HCT116 (cell line): Measurements from ENCODE around the gene SLC7A10. TPM values are rescaled to one million over a fixed set of nuclear protein-coding genes. Genes with fewer than 3 reads are reported as not detected.

Source experiments
- ATAC-seq: fragments of 200-7000 bp; cut with Tn5 transposase; 2 replicates; pipeline ENCODE4 v1.9.1; 2020; ENCODE audit warnings: mild to moderate bottlenecking, moderate library complexity
- BruUV-seq: library from RNA; stranded (reverse); fragments of 400-500 nt; replicated peaks from 2 replicates; lab custom pipeline; 2021; lab: Mats Ljungman, UMichigan
- CTCF ChIA-PET: fragments of 300-600 bp; sonication (Branson Sonifier 250); formaldehyde crosslinking; loops from one replicate; lab custom pipeline; 2021; ENCODE audit warnings: antibody characterized with exemption; lab: Charles Lee
- POLR2A ChIA-PET: fragments of 300-600, 350-600 bp; sonication (Branson Sonifier 250); formaldehyde crosslinking; loops from one replicate; lab custom pipeline; 2021; ENCODE audit warnings: antibody characterized with exemption; lab: Charles Lee
- RAD21 ChIA-PET, 2 experiments: fragments of 300-600 bp; sonication (Branson Sonifier 250); formaldehyde crosslinking; loops; one replicate each; lab custom pipeline; 2023; ENCODE audit warnings: low total read pairs in 2 of 2; ENCODE audit not compliant: uncharacterized antibody in 2 of 2, unreplicated experiment in 2 of 2, low non-redundant PET in 1 of 2; lab: Charles Lee
- DNase-seq: peaks from one replicate; pipeline ENCODE4 v3.0.0-alpha.2; 2010; ENCODE audit warnings: low read depth, low spot score
- H2AFZ ChIP-seq: fragments of 200-600 bp; shearing (Covaris generic), sonication (generic); 2 replicates; pipeline ENCODE4 v1.6.1; 2017; ENCODE audit warnings: low read depth, mixed run types, mixed read lengths, antibody characterized with exemption, low read length; ENCODE audit not compliant: poor library complexity, severe bottlenecking
- H3K27ac ChIP-seq: 2 replicates; pipeline ENCODE4 v1.5.1; 2012; ENCODE audit warnings: low read depth, low read length
- H3K27me3 ChIP-seq: fragments of 200-600 bp; sonication (generic); 2 replicates; pipeline ENCODE4 v1.6.1; 2016; ENCODE audit warnings: mixed run types, low read length, mixed read lengths; ENCODE audit not compliant: insufficient read depth
- H3K36me3 ChIP-seq, 2 experiments: fragments of 200-500 bp in 1 of 2; fragments of 200-600 bp in 1 of 2; sonication (Bioruptor generic) in 1 of 2; sonication (generic) in 1 of 2; 2 replicates each; pipeline versions ENCODE4 v1.5.1 to v1.6.1; 2014 to 2016; ENCODE audit warnings: low read length in 2 of 2, inconsistent platforms in 1 of 2, mixed read lengths in 1 of 2, mixed run types in 1 of 2; ENCODE audit not compliant: insufficient read depth in 2 of 2, control insufficient read depth in 1 of 2
- H3K4me1 ChIP-seq, 2 experiments: fragments of 200-600 bp in 1 of 2; sonication (generic) in 1 of 2; 2 replicates each; pipeline versions ENCODE4 v1.5.1 to v1.6.1; 2012 to 2017; ENCODE audit warnings: low read length in 2 of 2, inconsistent platforms in 1 of 2, mild to moderate bottlenecking in 1 of 2, mixed read lengths in 1 of 2, mixed run types in 1 of 2, moderate library complexity in 1 of 2; ENCODE audit not compliant: insufficient read depth in 2 of 2, control insufficient read depth in 1 of 2
- H3K4me2 ChIP-seq: fragments of 200-600 bp; sonication (generic); 2 replicates; pipeline ENCODE4 v1.6.1; 2017; ENCODE audit warnings: mixed run types, low read length, mixed read lengths
- H3K4me3 ChIP-seq, 2 experiments: fragments of 200-600 bp in 1 of 2; sonication (generic) in 1 of 2; replicated peaks in 1 of 2; 2 replicates each; pipeline ENCODE4 v1.5.1; 2011 to 2016; ENCODE audit warnings: low read length in 2 of 2, control low read depth in 1 of 2, low read depth in 1 of 2, mild to moderate bottlenecking in 1 of 2, mixed read lengths in 1 of 2, mixed run types in 1 of 2
- H3K79me2 ChIP-seq: fragments of 200-600 bp; sonication (generic); 2 replicates; pipeline ENCODE4 v1.6.1; 2017; ENCODE audit warnings: mild to moderate bottlenecking, mixed run types, low read length, moderate library complexity, mixed read lengths; ENCODE audit not compliant: insufficient read depth
- H3K9ac ChIP-seq: fragments of 200-600 bp; sonication (generic); 2 replicates; pipeline ENCODE4 v1.6.1; 2016; ENCODE audit warnings: low read length, mixed read lengths
- H3K9me2 ChIP-seq: fragments of 200-600 bp; sonication (generic), shearing (Covaris generic); 2 replicates; pipeline ENCODE4 v1.6.1; 2017; ENCODE audit warnings: mixed run types, mild to moderate bottlenecking, moderate library complexity; ENCODE audit not compliant: insufficient read depth
- H3K9me3 ChIP-seq, 2 experiments: fragments of 200-500 bp in 1 of 2; fragments of 200-600 bp in 1 of 2; sonication (Bioruptor generic) in 1 of 2; sonication (generic) in 1 of 2; 2 replicates each; pipeline ENCODE4 v1.6.1; 2014 to 2017; ENCODE audit warnings: low read length in 2 of 2, mixed read lengths in 2 of 2, inconsistent platforms in 1 of 2, low read depth in 1 of 2, mild to moderate bottlenecking in 1 of 2, mixed run types in 1 of 2, moderate library complexity in 1 of 2; ENCODE audit not compliant: control insufficient read depth in 1 of 2, insufficient read depth in 1 of 2
- H4K20me1 ChIP-seq: fragments of 200-600 bp; sonication (generic), shearing (Covaris generic); 2 replicates; pipeline ENCODE4 v1.6.1; 2017; ENCODE audit warnings: mixed run types, mild to moderate bottlenecking, moderate library complexity; ENCODE audit not compliant: insufficient read depth
- EZH2 ChIP-seq: fragments of 200-600 bp; sonication (generic); IDR thresholded peaks from 2 replicates; pipeline ENCODE4 v1.6.1; 2017; ENCODE audit warnings: antibody characterized with exemption, mixed run types
- EZH2phosphoT487 ChIP-seq: fragments of 200-600 bp; IDR thresholded peaks from 2 replicates; pipeline ENCODE4 v1.6.1; 2018; ENCODE audit warnings: antibody characterized with exemption, borderline replicate concordance
- FOSL1 ChIP-seq: IDR thresholded peaks from 2 replicates; pipeline ENCODE4 v1.6.1; 2012; ENCODE audit warnings: low read depth
- POLR2A ChIP-seq: IDR thresholded peaks from 2 replicates; pipeline ENCODE4 v1.7.0; 2011; ENCODE audit warnings: borderline replicate concordance; ENCODE audit not compliant: insufficient read depth, insufficient read length; ENCODE audit errors: extremely low read depth
- SIN3A ChIP-seq: IDR thresholded peaks from 2 replicates; pipeline ENCODE4 v1.6.1; 2012; ENCODE audit warnings: low read depth
- ZNF274 ChIP-seq: fragments of 200-500 bp; sonication (Bioruptor generic); IDR thresholded peaks from 2 replicates; pipeline ENCODE4 v1.6.1; 2014; ENCODE audit warnings: mild to moderate bottlenecking, low read depth, low read length, inconsistent platforms
- intact Hi-C: fragments of 100-400 bp; cut with micrococcal nuclease; formaldehyde crosslinking; loops from 2 replicates; pipeline ENCODE4 v1.10.0; 2022
- total RNA-seq: library from RNA; stranded (reverse); gene quantifications from one replicate; pipeline ENCODE4 v1.2.1, GENCODE V29; 2021; ENCODE audit not compliant: unreplicated experiment

SLC7A10 gene
- total RNA-seq, 1 experiment from 2014 or later, result 0.25 TPM

GRCh38 chr19:33232656-33233055, 7.0 kb upstream of the SLC7A10 start:
- no peak overlapping the region for H3K4me3 ChIP-seq
- intact Hi-C loops, result no loop called here
- H3K9ac ChIP-seq, result no peak overlapping the region
- no peaks in the 10 kb centered on the region for H3K9me2 ChIP-seq
- no peaks in the 10 kb centered on the region for H3K79me2 ChIP-seq
- ChIA-PET RAD21 (no interaction called here), CTCF (no interaction called here), POLR2A (no interaction called here)
- no peak overlapping the region for H2AFZ ChIP-seq
- no peaks in the 10 kb centered on the region for H3K36me3 ChIP-seq
- no peak overlapping the region for H3K27ac ChIP-seq
- H3K27me3 ChIP-seq, result no peaks in the 10 kb centered on the region
- DNase-seq (no peak), ATAC-seq (no peak)
- BruUV-seq, result no TSS peak
- H3K4me1 ChIP-seq, result peaks cover 0 to 3% of the 10 kb centered on the region in 2 experiments; a peak in 1 of 4 replicates
- no peaks in the 10 kb centered on the region for H4K20me1 ChIP-seq
- no peak overlapping the region for H3K4me2 ChIP-seq
- TF ChIP-seq SIN3A (no peak), EZH2phosphoT487 (no peak), POLR2A (no peak), EZH2 (no peak), FOSL1 (no peak)
- H3K9me3 ChIP-seq, result no peaks in the 10 kb centered on the region; a peak in 1 of 4 replicates

- no TSS peak for BruUV-seq
- H3K4me3 ChIP-seq, result no peak overlapping the region
- RAD21 ChIA-PET, result no interaction called here
- DNase-seq, result no peak
- peaks cover 0 to 13% of the 10 kb centered on the region in 2 experiments; a peak in 2 of 4 replicates for H3K4me1 ChIP-seq
- no peak overlapping the region for H3K9ac ChIP-seq
- CTCF ChIA-PET, result no interaction called here
- H3K79me2 ChIP-seq, result no peaks in the 10 kb centered on the region
- H4K20me1 ChIP-seq, result no peaks in the 10 kb centered on the region
- no peak overlapping the region for H3K27ac ChIP-seq
- H3K9me3 ChIP-seq, result no peaks in the 10 kb centered on the region; a peak in 1 of 4 replicates
- H3K4me2 ChIP-seq, result no peak overlapping the region
- intact Hi-C loops, result no loop called here
- TF ChIP-seq ZNF274 (no peak), EZH2 (no peak)
- H2AFZ ChIP-seq, result no peak overlapping the region
- no peaks in the 10 kb centered on the region for H3K36me3 ChIP-seq
- no peaks in the 10 kb centered on the region for H3K27me3 ChIP-seq
- H3K9me2 ChIP-seq, result no peaks in the 10 kb centered on the region
- POLR2A ChIA-PET, result no interaction called here
- no peak for ATAC-seq
These were observed 5.9 kb upstream of the SLC7A10 start for GRCh38 chr19:33231511-33231910.
